HepG2 (cell line): ENCODE measurements around the gene CALD1. TPM values are rescaled to one million over a fixed set of nuclear protein-coding genes. Genes with fewer than 3 reads are reported as not detected.

Source experiments
- DR1 ChIP-seq: sonication (generic); formaldehyde crosslinking; IDR thresholded peaks from 2 replicates; pipeline ENCODE4 v1.8.0; 2021; ENCODE audit warnings: mild to moderate bottlenecking, missing genetic modification reagents, inconsistent platforms
- FOXA1 ChIP-seq, 2 experiments: fragments of 450-650 bp in 1 of 2; sonication (generic) in 1 of 2; formaldehyde crosslinking in 1 of 2; IDR thresholded peaks; 2 replicates each; pipeline versions ENCODE4 v1.4.0 to v1.6.1; 2016 to 2020; ENCODE audit warnings: missing genetic modification reagents in 1 of 2
- GFI1 ChIP-seq: sonication (generic); formaldehyde crosslinking; IDR thresholded peaks from 2 replicates; pipeline ENCODE4 v1.5.0; 2020; ENCODE audit warnings: missing genetic modification reagents, mild to moderate bottlenecking, borderline replicate concordance
- KLF11 ChIP-seq: IDR thresholded peaks from 2 replicates; pipeline ENCODE4 v1.6.1; 2016; ENCODE audit warnings: missing compliant biosample characterization
- KLF12 ChIP-seq: sonication (generic); formaldehyde crosslinking; IDR thresholded peaks from 2 replicates; pipeline ENCODE4 v1.4.0; 2020; ENCODE audit warnings: missing genetic modification reagents, borderline replicate concordance
- POGZ ChIP-seq: sonication (generic); formaldehyde crosslinking; IDR thresholded peaks from 2 replicates; pipeline ENCODE4 v1.4.0; 2020; ENCODE audit warnings: mild to moderate bottlenecking, missing genetic modification reagents
- PTBP1 ChIP-seq: fragments of 200-400 bp; formaldehyde crosslinking; IDR thresholded peaks from 2 replicates; pipeline ENCODE4 v1.6.1; 2018; ENCODE audit warnings: low read length, low read depth; ENCODE audit not compliant: poor library complexity, severe bottlenecking
- SIX4 ChIP-seq: sonication (generic); formaldehyde crosslinking; IDR thresholded peaks from 2 replicates; pipeline ENCODE4 v1.4.0; 2020; ENCODE audit warnings: missing genetic modification reagents
- SMAD1 ChIP-seq: sonication (generic); formaldehyde crosslinking; IDR thresholded peaks from 2 replicates; pipeline ENCODE4 v1.4.0; 2020; ENCODE audit warnings: missing genetic modification reagents, low read depth, mild to moderate bottlenecking, borderline replicate concordance
- SMAD3 ChIP-seq: sonication (generic); formaldehyde crosslinking; IDR thresholded peaks from 2 replicates; pipeline ENCODE4 v1.4.0; 2020; ENCODE audit warnings: missing genetic modification reagents
- YEATS2 ChIP-seq: sonication (generic); formaldehyde crosslinking; IDR thresholded peaks from 2 replicates; pipeline ENCODE4 v1.4.0; 2020; ENCODE audit warnings: missing genetic modification reagents, borderline replicate concordance
- ZBTB7B ChIP-seq: sonication (generic); formaldehyde crosslinking; IDR thresholded peaks from 2 replicates; pipeline ENCODE4 v1.4.0; 2020; ENCODE audit warnings: missing genetic modification reagents
- ZFP36L1 ChIP-seq: sonication (generic); formaldehyde crosslinking; IDR thresholded peaks from 2 replicates; pipeline ENCODE4 v1.8.0; 2022; ENCODE audit warnings: mild to moderate bottlenecking, missing genetic modification reagents, moderate library complexity
- ZHX2 ChIP-seq, 2 experiments: sonication (generic) in 1 of 2; formaldehyde crosslinking in 1 of 2; IDR thresholded peaks; 2 replicates each; pipeline versions ENCODE4 v1.6.1 to v1.9.0; 2014 to 2022; ENCODE audit warnings: antibody characterized with exemption in 1 of 2, borderline replicate concordance in 1 of 2, inconsistent platforms in 1 of 2, low read depth in 1 of 2, missing genetic modification reagents in 1 of 2
- ZMAT3 ChIP-seq: sonication (generic); formaldehyde crosslinking; conservative IDR thresholded peaks from 2 replicates; pipeline ENCODE4 v1.7.0; 2021; ENCODE audit warnings: missing genetic modification reagents
- ZNF224 ChIP-seq: sonication (generic); formaldehyde crosslinking; IDR thresholded peaks from 2 replicates; pipeline ENCODE4 v1.5.0; 2020; ENCODE audit warnings: mild to moderate bottlenecking, missing genetic modification reagents
- ZNF724P ChIP-seq: sonication (generic); formaldehyde crosslinking; IDR thresholded peaks from 2 replicates; pipeline ENCODE4 v1.8.0; 2022; ENCODE audit warnings: missing genetic modification reagents, borderline replicate concordance
- ZNF766 ChIP-seq: sonication (generic); formaldehyde crosslinking; IDR thresholded peaks from 2 replicates; pipeline ENCODE4 v1.5.0; 2020; ENCODE audit warnings: missing genetic modification reagents, borderline replicate concordance
- ZNF839 ChIP-seq: sonication (generic); formaldehyde crosslinking; IDR thresholded peaks from 2 replicates; pipeline ENCODE4 v1.4.0; 2020; ENCODE audit warnings: missing genetic modification reagents, mild to moderate bottlenecking, borderline replicate concordance
- ZNF878 ChIP-seq: sonication (generic); formaldehyde crosslinking; IDR thresholded peaks from 2 replicates; pipeline ENCODE4 v1.8.1; 2023; ENCODE audit warnings: mild to moderate bottlenecking, missing genetic modification reagents, moderate library complexity
- ZNF879 ChIP-seq: sonication (generic); formaldehyde crosslinking; IDR thresholded peaks from 2 replicates; pipeline ENCODE4 v1.8.1; 2023; ENCODE audit warnings: missing genetic modification reagents
- polyA plus RNA-seq, 8 experiments: library from polyadenylated mRNA; depleted of rRNA in 3 of 8; stranded (reverse) in 7 of 8; unstranded in 1 of 8; fragments of >200 nt; fragmentation: Illumina TruSeq in 4 of 8; extraction: Trizol in 4 of 8; gene quantifications; 2 replicates each; pipeline versions ENCODE4 v1.2.1 to v1.2.3, GENCODE V29; 2011 to 2016; ENCODE audit warnings: low read depth in 4 of 8, missing spikeins in 1 of 8, mixed read lengths in 1 of 8; ENCODE audit not compliant: insufficient read depth in 1 of 8
- total RNA-seq, 5 experiments: library from RNA; depleted of rRNA; stranded (reverse); fragments of >200 nt; fragmentation: Illumina TruSeq; extraction: Trizol; gene quantifications; 2 replicates each; pipeline ENCODE4 v1.2.3, GENCODE V29; 2016; ENCODE audit warnings: low read depth in 1 of 5
- TF ChIP-seq, protein P1 (sequence below): sonication (generic); formaldehyde crosslinking; IDR thresholded peaks from 2 replicates; pipeline ENCODE4 v1.8.0; 2022; ENCODE audit warnings: missing genetic modification reagents, mild to moderate bottlenecking, borderline replicate concordance

The CALD1 gene
- total and polyA plus RNA-seq, 2 of the 13 experiments (the other 11 are each of a cell fraction or from before 2014, with no cell fraction given) = 53.0 to 112 TPM

DNA sequence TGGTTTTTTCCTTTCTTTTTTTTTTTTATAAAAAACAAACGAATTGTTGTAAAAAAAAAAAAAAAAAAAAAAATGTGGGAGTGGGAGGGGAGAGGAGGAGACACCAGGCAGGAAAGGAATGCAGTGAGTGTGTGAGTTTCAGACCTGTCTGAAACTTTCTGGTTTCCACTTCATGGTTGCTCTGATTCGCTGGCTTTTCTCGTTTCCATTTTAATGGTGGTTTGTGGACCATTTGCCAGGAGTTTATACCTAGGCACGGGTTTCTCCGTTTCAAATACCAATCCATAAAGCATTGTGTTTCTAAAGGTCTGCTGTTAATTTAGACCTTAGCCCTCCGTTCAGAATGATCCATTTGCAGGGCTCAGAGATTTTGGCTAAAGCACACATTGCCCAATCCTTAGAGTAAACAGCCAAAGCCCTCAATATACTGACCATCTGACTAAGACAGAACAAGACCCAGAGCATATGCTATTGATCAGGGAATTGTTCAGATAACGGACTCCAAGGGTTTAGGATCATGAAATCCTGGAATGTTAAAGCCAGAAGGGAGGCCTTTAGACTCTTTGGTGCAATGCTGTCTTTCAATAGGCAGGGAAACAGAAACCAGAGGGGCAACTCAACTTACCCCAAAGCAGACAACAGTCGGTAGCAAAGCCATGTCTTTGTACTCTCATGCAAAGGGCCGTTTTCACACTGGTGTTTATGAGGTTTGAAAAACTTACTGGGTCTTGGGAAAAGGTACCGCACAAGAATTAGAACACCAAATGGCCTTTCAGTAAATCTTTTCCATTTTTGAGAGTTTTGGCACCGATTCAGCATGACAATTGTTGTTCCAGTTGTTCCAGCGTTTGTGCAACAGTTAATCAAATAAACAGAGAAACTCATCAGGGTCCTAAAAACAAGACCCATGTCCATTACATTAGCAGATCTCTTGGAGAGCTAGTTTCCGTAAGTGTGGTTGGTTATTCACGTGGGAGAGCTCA lies 112.6 kb downstream of the CALD1 start (continued):
- TF ChIP-seq ZFP36L1 (CRISPR knock-in tag) = no peak
- no peak for TF ChIP-seq SMAD1
- TF ChIP-seq ZMAT3 (CRISPR knock-in tag) = no peak
- TF ChIP-seq FOXA1 (IDR thresholded peaks at IDR 0.05) = 0 out of 2 replicates have a peak, but pooled peaks have one; percentile 43
- TF ChIP-seq FOXA1 (CRISPR knock-in tag; IDR thresholded peaks at IDR 0.05) = peak; percentile 96
- 0 out of 2 replicates have a peak, but pooled peaks have one; percentile 23 for TF ChIP-seq SIX4 (CRISPR knock-in tag)
- TF ChIP-seq PTBP1 = no peak
- TF ChIP-seq ZNF724P (CRISPR knock-in tag) = no peak
- TF ChIP-seq ZNF878 (CRISPR knock-in tag) = 0 out of 2 replicates have a peak, but pooled peaks have one; percentile 51
- no peak for TF ChIP-seq ZNF879 (CRISPR knock-in tag)
- no peak for TF ChIP-seq DR1
- no peak for TF ChIP-seq ZNF766 (CRISPR knock-in tag)
- peak; percentile 65; the same call in 1 of the 2 replicates for TF ChIP-seq SMAD3 (CRISPR knock-in tag)
- no peak; the same call in 1 of the 2 replicates for TF ChIP-seq KLF12 (CRISPR knock-in tag)
- 0 out of 2 replicates have a peak, but pooled peaks have one; percentile 9 for TF ChIP-seq YEATS2 (CRISPR knock-in tag)
- TF ChIP-seq POGZ (CRISPR knock-in tag) = peak; percentile 19; the same call in 1 of the 2 replicates
- no peak for TF ChIP-seq ZNF839 (CRISPR knock-in tag)
- TF ChIP-seq ZBTB7B (CRISPR knock-in tag) = peak; percentile 34; the same call in 1 of the 2 replicates
- peak; percentile 92 for TF ChIP-seq GFI1 (CRISPR knock-in tag)
- no peak for TF ChIP-seq KLF11 (CRISPR knock-in tag)
- no peak for TF ChIP-seq ZHX2 (IDR thresholded peaks at IDR 0.05; ENCODE audit: low read depth)
- no peak for TF ChIP-seq ZHX2 (CRISPR knock-in tag; IDR thresholded peaks at IDR 0.05; ENCODE audit: borderline replicate concordance)
- TF ChIP-seq, protein P1, sequence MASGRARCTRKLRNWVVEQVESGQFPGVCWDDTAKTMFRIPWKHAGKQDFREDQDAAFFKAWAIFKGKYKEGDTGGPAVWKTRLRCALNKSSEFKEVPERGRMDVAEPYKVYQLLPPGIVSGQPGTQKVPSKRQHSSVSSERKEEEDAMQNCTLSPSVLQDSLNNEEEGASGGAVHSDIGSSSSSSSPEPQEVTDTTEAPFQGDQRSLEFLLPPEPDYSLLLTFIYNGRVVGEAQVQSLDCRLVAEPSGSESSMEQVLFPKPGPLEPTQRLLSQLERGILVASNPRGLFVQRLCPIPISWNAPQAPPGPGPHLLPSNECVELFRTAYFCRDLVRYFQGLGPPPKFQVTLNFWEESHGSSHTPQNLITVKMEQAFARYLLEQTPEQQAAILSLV (CRISPR knock-in tag) = no peak
- no peak for TF ChIP-seq ZNF224 (CRISPR knock-in tag)
